GM23338 (cell line): ENCODE measurements around the gene OGG1. TPM values are rescaled to one million over a fixed set of nuclear protein-coding genes. Genes with fewer than 3 reads are reported as not detected.
A peak's percentile ranks its signal among the peaks of the same experiment; 100 is the strongest.

ENCODE experiments used
- ATAC-seq: fragments of 200-7000 bp; cut with Tn5 transposase; 3 replicates; pipeline ENCODE4 v1.9.1; 2020
- DNase-seq: peaks from one replicate; pipeline ENCODE4 v3.0.0-alpha.2; 2015; ENCODE audit warnings: low spot score
- H2AFZ ChIP-seq: fragments of 200-600 bp; sonication (generic); 2 replicates; pipeline ENCODE4 v1.8.0; 2016; ENCODE audit warnings: antibody characterized with exemption, mild to moderate bottlenecking, moderate library complexity
- H3F3A ChIP-seq: fragments of 200-600 bp; sonication (generic); replicated peaks from 2 replicates; pipeline ENCODE4 v1.8.0; 2017; ENCODE audit warnings: antibody characterized with exemption, mixed run types, low read depth
- H3K27ac ChIP-seq: fragments of 200-600 bp; sonication (generic); 2 replicates; pipeline ENCODE4 v1.6.1; 2016; ENCODE audit warnings: low read depth
- H3K27me3 ChIP-seq: fragments of 200-600 bp; sonication (generic); 2 replicates; pipeline ENCODE4 v1.8.0; 2016; ENCODE audit warnings: mild to moderate bottlenecking, mixed run types, moderate library complexity; ENCODE audit not compliant: insufficient read depth
- H3K36me3 ChIP-seq: fragments of 200-600 bp; sonication (generic); 2 replicates; pipeline ENCODE4 v1.8.0; 2016; ENCODE audit warnings: mild to moderate bottlenecking; ENCODE audit not compliant: insufficient read depth
- H3K4me1 ChIP-seq: fragments of 200-600 bp; sonication (generic); 2 replicates; pipeline ENCODE4 v1.8.0; 2016; ENCODE audit warnings: mild to moderate bottlenecking, moderate library complexity; ENCODE audit not compliant: insufficient read depth
- H3K4me2 ChIP-seq: fragments of 200-600 bp; sonication (generic); 2 replicates; pipeline ENCODE4 v1.7.1; 2017; ENCODE audit warnings: mixed run types
- H3K4me3 ChIP-seq: fragments of 200-600 bp; sonication (generic); 2 replicates; pipeline ENCODE4 v1.6.1; 2016; ENCODE audit warnings: mixed run types
- H3K79me2 ChIP-seq: fragments of 200-600 bp; sonication (generic); replicated peaks from 2 replicates; pipeline ENCODE4 v1.8.0; 2017; ENCODE audit warnings: mild to moderate bottlenecking; ENCODE audit not compliant: insufficient read depth
- H3K9me2 ChIP-seq: fragments of 200-600 bp; sonication (generic); 2 replicates; pipeline ENCODE4 v1.8.0; 2017; ENCODE audit not compliant: insufficient read depth
- H4K20me1 ChIP-seq: fragments of 200-600 bp; sonication (generic); replicated peaks from 2 replicates; pipeline ENCODE4 v1.8.0; 2017; ENCODE audit warnings: mild to moderate bottlenecking; ENCODE audit not compliant: insufficient read depth
- H3K27ac Mint-ChIP-seq: 2 replicates; pipeline ENCODE4 v1.8.0; 2020; ENCODE audit warnings: inconsistent platforms, mild to moderate bottlenecking, moderate library complexity, mixed read lengths
- H3K27me3 Mint-ChIP-seq: 3 replicates; pipeline ENCODE4 v1.8.0; 2022; ENCODE audit warnings: low read depth, mild to moderate bottlenecking, moderate library complexity, mixed read lengths, inconsistent platforms; ENCODE audit not compliant: insufficient read depth, poor library complexity
- H3K36me3 Mint-ChIP-seq: 3 replicates; pipeline ENCODE4 v1.8.0; 2021; ENCODE audit warnings: low read depth, mild to moderate bottlenecking, inconsistent platforms, moderate library complexity, mixed read lengths
- H3K4me1 Mint-ChIP-seq: 3 replicates; pipeline ENCODE4 v1.8.0; 2020; ENCODE audit warnings: mild to moderate bottlenecking, inconsistent platforms, mixed read lengths
- H3K4me3 Mint-ChIP-seq: 3 replicates; pipeline ENCODE4 v1.8.0; 2021; ENCODE audit warnings: moderate library complexity, mild to moderate bottlenecking, inconsistent platforms, mixed read lengths
- H3K9me3 Mint-ChIP-seq: 3 replicates; pipeline ENCODE4 v1.8.0; 2020; ENCODE audit warnings: moderate library complexity, mild to moderate bottlenecking, inconsistent platforms, mixed read lengths
- EZH2 ChIP-seq: fragments of 200-600 bp; sonication (generic); IDR thresholded peaks from one replicate; pipeline ENCODE4 v1.8.0; 2017; ENCODE audit warnings: antibody characterized with exemption, mild to moderate bottlenecking, low read depth; ENCODE audit not compliant: unreplicated experiment
- EZH2phosphoT487 ChIP-seq: fragments of 200-600 bp; sonication (generic); IDR thresholded peaks from one replicate; pipeline ENCODE4 v1.8.1; 2018; ENCODE audit warnings: antibody characterized with exemption; ENCODE audit not compliant: unreplicated experiment
- NANOG ChIP-seq: IDR thresholded peaks from 2 replicates; pipeline ENCODE4 v1.6.1; 2016; ENCODE audit warnings: antibody characterized with exemption, borderline replicate concordance
- POLR2AphosphoS5 ChIP-seq: IDR thresholded peaks from 2 replicates; pipeline ENCODE4 v1.6.1; 2016; ENCODE audit warnings: antibody characterized with exemption, low read depth
- STAT1 ChIP-seq: IDR thresholded peaks from one replicate; pipeline ENCODE4 v1.6.1; 2016; ENCODE audit warnings: antibody characterized with exemption; ENCODE audit not compliant: unreplicated experiment
- ZNF114 ChIP-seq: fragments of 250-450 bp; sonication (Bioruptor Pico); IDR thresholded peaks from 2 replicates; pipeline ENCODE4 v1.5.0; 2020; ENCODE audit warnings: mild to moderate bottlenecking, moderate library complexity
- polyA plus RNA-seq: library from polyadenylated mRNA; unstranded; fragments of >200 nt; fragmentation: Nextera tagmentation; extraction: Ambion mirVana; gene quantifications from 2 replicates; pipeline ENCODE4 v1.2.1, GENCODE V29; 2016
- total RNA-seq: library from RNA; depleted of rRNA; stranded (reverse); fragments of >200 nt; shearing (Covaris generic); gene quantifications from 2 replicates; pipeline ENCODE4 v1.2.3, GENCODE V29; 2014
- TF ChIP-seq, protein P1 (sequence below), 2 experiments: fragments of 200-600 bp in 1 of 2; sonication (generic) in 1 of 2; conservative IDR thresholded peaks; 2 replicates each; pipeline versions ENCODE4 v1.5.1 to v1.6.1; 2016 to 2017; ENCODE audit warnings: antibody characterized with exemption in 2 of 2, low read depth in 2 of 2, mild to moderate bottlenecking in 2 of 2, moderate library complexity in 1 of 2
- TF ChIP-seq, protein P2 (sequence below): IDR thresholded peaks from one replicate; pipeline ENCODE4 v1.6.1; 2018; ENCODE audit warnings: antibody characterized with exemption; ENCODE audit not compliant: unreplicated experiment
- TF ChIP-seq, protein P3 (sequence below): fragments of 250-450 bp; sonication (Bioruptor Pico); IDR thresholded peaks from 2 replicates; pipeline ENCODE4 v1.5.0; 2020; ENCODE audit warnings: mild to moderate bottlenecking, moderate library complexity

The OGG1 gene
- total and polyA plus RNA-seq, 2 experiments from 2014 or later, result 20.6 to 27.6 TPM

DNA sequence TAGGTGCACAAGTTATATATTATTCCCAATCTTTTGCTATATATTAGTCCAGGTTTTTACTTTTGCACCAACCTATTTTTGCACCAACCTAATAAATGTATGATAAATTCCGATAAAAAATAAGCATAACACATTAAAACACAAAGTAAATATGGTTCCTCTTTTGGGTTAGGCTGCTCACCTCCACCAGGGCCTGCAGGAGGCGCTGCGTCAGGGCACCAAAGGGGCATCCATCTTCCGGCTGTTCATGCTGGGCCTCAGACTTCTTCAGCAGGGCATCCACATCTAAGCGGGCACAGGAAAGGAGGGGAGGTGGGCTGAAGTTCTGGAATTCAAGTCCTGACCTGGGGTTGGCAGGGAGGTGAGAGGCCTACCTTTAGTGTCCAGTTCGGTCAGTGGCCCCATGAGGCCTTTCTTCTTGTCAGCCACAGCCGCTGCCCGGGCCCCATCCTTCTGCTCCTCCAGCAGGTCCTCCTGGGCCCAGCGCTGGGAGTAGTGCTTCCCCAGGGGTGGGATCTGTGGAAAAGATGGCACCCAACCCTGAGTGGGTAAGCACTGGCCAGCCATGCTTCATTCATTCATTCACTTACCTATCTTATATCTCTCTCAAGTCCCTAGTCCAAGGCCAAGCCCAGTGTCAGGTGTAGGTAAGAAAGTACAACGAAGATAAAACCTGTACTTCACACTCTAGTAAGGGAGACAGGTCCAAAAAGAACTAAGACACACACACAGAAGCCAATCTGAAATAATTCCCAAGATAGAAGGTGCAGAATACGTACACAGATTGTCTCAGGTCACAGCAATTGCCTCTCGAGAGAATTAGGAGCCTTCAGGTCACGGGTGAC lies 37.3 kb downstream of the OGG1 start:
- Histone ChIP-seq H3K4me1 (no peaks in the 10 kb centered on the region; the same call in 1 of the 2 replicates), H3K4me2 (no peak overlapping the region), H3K36me3 (peaks cover 10% of the 10 kb centered on the region; the same call in 1 of the 2 replicates), H2AFZ (no peak overlapping the region), H3K9me2 (no peaks in the 10 kb centered on the region), H3K79me2 (no peaks in the 10 kb centered on the region), H3K4me3 (no peak overlapping the region), H3F3A (0 out of 2 replicates have a peak, but pooled peaks cover 8% of the 10 kb centered on the region), H3K27me3 (no peaks in the 10 kb centered on the region), H3K27ac (0 out of 2 replicates have a peak overlapping the region, but pooled peaks have one; percentile 45), H4K20me1 (no peaks in the 10 kb centered on the region)
- no peaks in the 10 kb centered on the region for H3K9me3 Mint-ChIP-seq
- TF ChIP-seq POLR2AphosphoS5, result no peak
- TF ChIP-seq, protein P1, sequence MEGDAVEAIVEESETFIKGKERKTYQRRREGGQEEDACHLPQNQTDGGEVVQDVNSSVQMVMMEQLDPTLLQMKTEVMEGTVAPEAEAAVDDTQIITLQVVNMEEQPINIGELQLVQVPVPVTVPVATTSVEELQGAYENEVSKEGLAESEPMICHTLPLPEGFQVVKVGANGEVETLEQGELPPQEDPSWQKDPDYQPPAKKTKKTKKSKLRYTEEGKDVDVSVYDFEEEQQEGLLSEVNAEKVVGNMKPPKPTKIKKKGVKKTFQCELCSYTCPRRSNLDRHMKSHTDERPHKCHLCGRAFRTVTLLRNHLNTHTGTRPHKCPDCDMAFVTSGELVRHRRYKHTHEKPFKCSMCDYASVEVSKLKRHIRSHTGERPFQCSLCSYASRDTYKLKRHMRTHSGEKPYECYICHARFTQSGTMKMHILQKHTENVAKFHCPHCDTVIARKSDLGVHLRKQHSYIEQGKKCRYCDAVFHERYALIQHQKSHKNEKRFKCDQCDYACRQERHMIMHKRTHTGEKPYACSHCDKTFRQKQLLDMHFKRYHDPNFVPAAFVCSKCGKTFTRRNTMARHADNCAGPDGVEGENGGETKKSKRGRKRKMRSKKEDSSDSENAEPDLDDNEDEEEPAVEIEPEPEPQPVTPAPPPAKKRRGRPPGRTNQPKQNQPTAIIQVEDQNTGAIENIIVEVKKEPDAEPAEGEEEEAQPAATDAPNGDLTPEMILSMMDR (conservative IDR thresholded peaks at IDR 0.05; ENCODE audit: low read depth in 2 of 2), result peak; percentile 74 to 88
- no peak overlapping the region for H3K4me3 Mint-ChIP-seq
- peaks cover 4% of the 10 kb centered on the region for H3K4me1 Mint-ChIP-seq
- peaks cover 74% of the 10 kb centered on the region for H3K36me3 Mint-ChIP-seq
- no peak overlapping the region for H3K27ac Mint-ChIP-seq
- DNase-seq (peak; percentile 41), ATAC-seq (peak; percentile 63)
- H3K27me3 Mint-ChIP-seq, result peaks cover 3% of the 10 kb centered on the region

DNA sequence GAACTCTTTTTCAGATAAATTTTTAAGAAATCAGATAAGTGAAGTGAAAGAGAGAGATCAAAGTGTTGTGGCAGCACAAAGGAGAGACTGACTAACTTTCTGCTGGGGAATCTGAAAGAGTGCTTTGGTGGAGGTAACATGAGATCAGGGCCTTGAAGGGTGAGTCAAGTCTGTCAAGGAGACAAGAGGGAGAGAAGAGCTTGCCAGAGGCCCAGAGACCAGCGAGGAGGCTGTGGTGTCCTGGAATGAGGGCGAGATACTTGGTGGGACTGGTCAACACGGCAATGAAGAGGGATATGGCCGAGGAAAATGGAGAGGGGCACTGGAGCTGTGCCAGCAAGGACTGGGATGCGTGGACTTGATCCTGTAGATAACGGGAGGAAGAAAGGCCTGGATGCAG lies 38.0 kb downstream of the OGG1 start:
- H3K9me2 ChIP-seq, result no peaks in the 10 kb centered on the region
- Mint-ChIP-seq H3K4me1 (peaks cover 4% of the 10 kb centered on the region), H3K4me3 (no peak overlapping the region; the same call in 2 of the 3 replicates), H3K27me3 (peaks cover 5% of the 10 kb centered on the region), H3K36me3 (peaks cover 68% of the 10 kb centered on the region), H3K27ac (no peak overlapping the region), H3K9me3 (no peaks in the 10 kb centered on the region)
- H3K27me3 ChIP-seq, result no peaks in the 10 kb centered on the region
- H3F3A ChIP-seq, result 0 out of 2 replicates have a peak, but pooled peaks cover 8% of the 10 kb centered on the region
- DNase-seq, result no peak
- H4K20me1 ChIP-seq, result no peaks in the 10 kb centered on the region
- ATAC-seq, result no peak
- no peak overlapping the region for H3K4me2 ChIP-seq
- no peaks in the 10 kb centered on the region; the same call in 1 of the 2 replicates for H3K4me1 ChIP-seq
- no peak overlapping the region for H3K4me3 ChIP-seq
- H2AFZ ChIP-seq, result no peak overlapping the region
- H3K79me2 ChIP-seq, result no peaks in the 10 kb centered on the region
- H3K36me3 ChIP-seq, result peaks cover 10% of the 10 kb centered on the region; the same call in 1 of the 2 replicates
- 0 out of 2 replicates have a peak overlapping the region, but pooled peaks have one; percentile 45 for H3K27ac ChIP-seq
- TF ChIP-seq, protein P2, sequence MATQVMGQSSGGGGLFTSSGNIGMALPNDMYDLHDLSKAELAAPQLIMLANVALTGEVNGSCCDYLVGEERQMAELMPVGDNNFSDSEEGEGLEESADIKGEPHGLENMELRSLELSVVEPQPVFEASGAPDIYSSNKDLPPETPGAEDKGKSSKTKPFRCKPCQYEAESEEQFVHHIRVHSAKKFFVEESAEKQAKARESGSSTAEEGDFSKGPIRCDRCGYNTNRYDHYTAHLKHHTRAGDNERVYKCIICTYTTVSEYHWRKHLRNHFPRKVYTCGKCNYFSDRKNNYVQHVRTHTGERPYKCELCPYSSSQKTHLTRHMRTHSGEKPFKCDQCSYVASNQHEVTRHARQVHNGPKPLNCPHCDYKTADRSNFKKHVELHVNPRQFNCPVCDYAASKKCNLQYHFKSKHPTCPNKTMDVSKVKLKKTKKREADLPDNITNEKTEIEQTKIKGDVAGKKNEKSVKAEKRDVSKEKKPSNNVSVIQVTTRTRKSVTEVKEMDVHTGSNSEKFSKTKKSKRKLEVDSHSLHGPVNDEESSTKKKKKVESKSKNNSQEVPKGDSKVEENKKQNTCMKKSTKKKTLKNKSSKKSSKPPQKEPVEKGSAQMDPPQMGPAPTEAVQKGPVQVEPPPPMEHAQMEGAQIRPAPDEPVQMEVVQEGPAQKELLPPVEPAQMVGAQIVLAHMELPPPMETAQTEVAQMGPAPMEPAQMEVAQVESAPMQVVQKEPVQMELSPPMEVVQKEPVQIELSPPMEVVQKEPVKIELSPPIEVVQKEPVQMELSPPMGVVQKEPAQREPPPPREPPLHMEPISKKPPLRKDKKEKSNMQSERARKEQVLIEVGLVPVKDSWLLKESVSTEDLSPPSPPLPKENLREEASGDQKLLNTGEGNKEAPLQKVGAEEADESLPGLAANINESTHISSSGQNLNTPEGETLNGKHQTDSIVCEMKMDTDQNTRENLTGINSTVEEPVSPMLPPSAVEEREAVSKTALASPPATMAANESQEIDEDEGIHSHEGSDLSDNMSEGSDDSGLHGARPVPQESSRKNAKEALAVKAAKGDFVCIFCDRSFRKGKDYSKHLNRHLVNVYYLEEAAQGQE, result no peak
- TF ChIP-seq STAT1 (no peak), EZH2phosphoT487 (no peak), ZNF114 (no peak), NANOG (no peak), EZH2 (no peak)
- TF ChIP-seq, protein P3, sequence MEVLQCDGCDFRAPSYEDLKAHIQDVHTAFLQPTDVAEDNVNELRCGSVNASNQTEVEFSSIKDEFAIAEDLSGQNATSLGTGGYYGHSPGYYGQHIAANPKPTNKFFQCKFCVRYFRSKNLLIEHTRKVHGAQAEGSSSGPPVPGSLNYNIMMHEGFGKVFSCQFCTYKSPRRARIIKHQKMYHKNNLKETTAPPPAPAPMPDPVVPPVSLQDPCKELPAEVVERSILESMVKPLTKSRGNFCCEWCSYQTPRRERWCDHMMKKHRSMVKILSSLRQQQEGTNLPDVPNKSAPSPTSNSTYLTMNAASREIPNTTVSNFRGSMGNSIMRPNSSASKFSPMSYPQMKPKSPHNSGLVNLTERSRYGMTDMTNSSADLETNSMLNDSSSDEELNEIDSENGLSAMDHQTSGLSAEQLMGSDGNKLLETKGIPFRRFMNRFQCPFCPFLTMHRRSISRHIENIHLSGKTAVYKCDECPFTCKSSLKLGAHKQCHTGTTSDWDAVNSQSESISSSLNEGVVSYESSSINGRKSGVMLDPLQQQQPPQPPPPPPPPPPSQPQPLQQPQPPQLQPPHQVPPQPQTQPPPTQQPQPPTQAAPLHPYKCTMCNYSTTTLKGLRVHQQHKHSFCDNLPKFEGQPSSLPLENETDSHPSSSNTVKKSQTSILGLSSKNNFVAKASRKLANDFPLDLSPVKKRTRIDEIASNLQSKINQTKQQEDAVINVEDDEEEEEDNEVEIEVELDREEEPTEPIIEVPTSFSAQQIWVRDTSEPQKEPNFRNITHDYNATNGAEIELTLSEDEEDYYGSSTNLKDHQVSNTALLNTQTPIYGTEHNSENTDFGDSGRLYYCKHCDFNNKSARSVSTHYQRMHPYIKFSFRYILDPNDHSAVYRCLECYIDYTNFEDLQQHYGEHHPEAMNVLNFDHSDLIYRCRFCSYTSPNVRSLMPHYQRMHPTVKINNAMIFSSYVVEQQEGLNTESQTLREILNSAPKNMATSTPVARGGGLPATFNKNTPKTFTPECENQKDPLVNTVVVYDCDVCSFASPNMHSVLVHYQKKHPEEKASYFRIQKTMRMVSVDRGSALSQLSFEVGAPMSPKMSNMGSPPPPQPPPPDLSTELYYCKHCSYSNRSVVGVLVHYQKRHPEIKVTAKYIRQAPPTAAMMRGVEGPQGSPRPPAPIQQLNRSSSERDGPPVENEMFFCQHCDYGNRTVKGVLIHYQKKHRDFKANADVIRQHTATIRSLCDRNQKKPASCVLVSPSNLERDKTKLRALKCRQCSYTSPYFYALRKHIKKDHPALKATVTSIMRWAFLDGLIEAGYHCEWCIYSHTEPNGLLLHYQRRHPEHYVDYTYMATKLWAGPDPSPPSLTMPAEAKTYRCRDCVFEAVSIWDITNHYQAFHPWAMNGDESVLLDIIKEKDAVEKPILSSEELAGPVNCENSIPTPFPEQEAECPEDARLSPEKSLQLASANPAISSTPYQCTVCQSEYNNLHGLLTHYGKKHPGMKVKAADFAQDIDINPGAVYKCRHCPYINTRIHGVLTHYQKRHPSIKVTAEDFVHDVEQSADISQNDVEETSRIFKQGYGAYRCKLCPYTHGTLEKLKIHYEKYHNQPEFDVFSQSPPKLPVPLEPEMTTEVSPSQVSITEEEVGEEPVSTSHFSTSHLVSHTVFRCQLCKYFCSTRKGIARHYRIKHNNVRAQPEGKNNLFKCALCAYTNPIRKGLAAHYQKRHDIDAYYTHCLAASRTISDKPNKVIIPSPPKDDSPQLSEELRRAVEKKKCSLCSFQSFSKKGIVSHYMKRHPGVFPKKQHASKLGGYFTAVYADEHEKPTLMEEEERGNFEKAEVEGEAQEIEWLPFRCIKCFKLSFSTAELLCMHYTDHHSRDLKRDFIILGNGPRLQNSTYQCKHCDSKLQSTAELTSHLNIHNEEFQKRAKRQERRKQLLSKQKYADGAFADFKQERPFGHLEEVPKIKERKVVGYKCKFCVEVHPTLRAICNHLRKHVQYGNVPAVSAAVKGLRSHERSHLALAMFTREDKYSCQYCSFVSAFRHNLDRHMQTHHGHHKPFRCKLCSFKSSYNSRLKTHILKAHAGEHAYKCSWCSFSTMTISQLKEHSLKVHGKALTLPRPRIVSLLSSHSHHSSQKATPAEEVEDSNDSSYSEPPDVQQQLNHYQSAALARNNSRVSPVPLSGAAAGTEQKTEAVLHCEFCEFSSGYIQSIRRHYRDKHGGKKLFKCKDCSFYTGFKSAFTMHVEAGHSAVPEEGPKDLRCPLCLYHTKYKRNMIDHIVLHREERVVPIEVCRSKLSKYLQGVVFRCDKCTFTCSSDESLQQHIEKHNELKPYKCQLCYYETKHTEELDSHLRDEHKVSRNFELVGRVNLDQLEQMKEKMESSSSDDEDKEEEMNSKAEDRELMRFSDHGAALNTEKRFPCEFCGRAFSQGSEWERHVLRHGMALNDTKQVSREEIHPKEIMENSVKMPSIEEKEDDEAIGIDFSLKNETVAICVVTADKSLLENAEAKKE, result no peak
